SIG-M5 (cell line): Measurements from ENCODE around the gene C5orf63.
"Not testable (repeated sequence)": the region's sequence is repeated elsewhere in the genome, so short reads cannot be mapped to it uniquely, and the experiment has no call there.

Experiments
- DNase-seq: peaks from one replicate; lab custom pipeline; 2025; lab: John Stamatoyannopoulos, UW

Gene C5orf63

DNA sequence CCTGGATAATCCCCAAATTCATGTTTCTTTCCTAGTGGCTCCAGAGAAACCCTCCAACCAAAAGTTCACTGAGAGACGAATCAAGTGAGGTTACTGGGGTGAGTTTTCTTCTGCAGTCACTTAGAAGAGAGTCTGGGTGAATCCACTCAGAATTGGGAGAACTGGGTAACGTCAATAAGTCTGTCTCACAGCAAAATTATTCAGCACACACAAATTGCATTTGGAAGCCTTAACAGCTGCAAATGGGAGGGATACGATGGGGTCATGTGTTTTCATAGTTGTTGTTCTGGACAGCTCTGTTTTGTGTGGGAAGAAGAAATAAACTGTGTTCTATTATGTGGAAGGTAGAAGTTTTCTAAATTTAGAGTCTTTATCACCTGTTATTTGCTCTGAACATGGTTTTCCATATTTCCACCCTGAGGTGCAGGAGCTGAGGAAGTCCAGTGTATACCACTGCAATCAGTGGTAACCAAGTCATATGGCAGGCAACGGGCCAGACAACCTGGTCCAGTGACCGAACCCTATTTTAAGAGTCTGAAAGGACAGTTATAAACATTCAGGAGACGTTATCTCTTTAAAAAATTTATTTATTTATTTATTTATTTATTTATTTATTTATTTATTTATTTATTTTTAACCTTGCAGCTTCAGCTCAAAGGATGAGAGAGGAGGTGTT, 64.9 kb downstream of the C5orf63 start:
- no peak for DNase-seq

DNA sequence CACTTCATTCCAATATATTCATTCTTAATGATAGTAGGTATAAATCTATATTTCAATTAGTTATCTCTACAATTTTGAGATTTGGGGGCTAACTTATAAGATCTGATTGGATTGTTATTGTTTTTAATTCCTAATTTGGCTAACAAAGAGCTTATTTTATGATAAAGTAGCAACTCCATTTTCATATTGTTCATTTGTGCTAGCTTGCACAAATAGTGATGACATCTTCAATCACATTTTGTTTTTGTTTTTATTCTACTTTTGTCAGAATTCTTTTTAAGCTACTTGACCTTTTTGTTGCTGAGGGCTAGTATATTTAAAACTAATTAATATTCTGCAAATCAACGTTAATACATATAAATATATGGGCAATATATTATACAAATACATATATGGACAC, 65.8 kb downstream of the C5orf63 start:
- no peak for DNase-seq

DNA sequence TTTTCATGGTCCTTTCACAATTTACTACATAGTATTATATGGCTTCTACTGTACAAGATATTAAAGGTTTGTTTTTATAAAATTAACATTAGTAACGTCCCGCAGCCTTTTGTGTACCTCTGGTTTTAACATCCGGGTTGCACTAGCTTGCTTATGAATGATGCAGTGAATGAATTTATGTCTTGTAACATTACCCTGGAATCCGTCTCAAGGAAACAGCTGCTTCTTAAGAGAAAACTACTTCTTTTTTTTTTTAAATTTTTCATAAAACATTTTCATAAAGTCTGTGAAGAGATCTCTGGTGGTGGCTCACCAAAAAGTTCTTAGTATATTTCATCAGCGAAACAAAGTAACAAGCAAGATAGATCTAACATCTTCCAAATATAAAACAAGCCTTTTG, 66.6 kb downstream of the C5orf63 start:
- no peak for DNase-seq

DNA sequence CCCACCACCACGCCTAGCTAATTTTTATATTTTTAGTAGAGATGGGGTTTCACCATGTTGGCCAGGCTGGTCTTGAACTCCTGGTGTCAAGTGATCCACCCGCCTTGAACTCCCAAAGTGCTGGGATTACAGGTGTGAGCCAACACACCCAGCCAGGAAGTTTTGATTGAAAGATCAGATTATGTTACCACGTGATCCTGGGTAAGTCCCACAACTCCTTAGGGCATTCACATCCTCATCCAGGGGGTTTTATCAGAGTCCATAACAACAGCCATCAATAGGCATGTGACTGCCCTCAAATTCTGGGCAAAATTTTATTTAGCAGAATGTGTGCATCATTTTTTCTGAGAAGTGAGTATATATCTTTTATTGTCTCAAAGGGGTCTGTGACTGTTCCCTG, 68.0 kb downstream of the C5orf63 start:
- DNase-seq, result not testable (repeated sequence)

DNA sequence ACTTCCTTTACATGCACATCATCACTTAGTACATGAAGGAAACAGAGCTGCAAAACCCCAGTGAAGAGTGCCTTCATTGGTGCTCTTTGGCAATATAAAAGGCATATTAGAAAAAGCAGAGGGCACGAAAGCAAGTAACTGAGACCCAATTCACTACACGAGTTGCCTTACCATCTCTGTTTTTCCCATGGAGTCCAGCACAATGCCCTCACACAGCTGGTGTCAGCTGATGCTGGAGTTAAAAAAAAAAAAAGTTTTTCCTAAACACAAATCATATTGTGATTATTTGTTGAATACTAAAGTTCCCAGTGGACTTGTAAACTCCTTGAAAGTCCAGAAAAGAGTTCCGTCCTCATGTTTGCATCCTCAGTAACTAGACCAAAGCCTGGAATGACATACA, 68.6 kb downstream of the C5orf63 start:
- DNase-seq, result no peak

DNA sequence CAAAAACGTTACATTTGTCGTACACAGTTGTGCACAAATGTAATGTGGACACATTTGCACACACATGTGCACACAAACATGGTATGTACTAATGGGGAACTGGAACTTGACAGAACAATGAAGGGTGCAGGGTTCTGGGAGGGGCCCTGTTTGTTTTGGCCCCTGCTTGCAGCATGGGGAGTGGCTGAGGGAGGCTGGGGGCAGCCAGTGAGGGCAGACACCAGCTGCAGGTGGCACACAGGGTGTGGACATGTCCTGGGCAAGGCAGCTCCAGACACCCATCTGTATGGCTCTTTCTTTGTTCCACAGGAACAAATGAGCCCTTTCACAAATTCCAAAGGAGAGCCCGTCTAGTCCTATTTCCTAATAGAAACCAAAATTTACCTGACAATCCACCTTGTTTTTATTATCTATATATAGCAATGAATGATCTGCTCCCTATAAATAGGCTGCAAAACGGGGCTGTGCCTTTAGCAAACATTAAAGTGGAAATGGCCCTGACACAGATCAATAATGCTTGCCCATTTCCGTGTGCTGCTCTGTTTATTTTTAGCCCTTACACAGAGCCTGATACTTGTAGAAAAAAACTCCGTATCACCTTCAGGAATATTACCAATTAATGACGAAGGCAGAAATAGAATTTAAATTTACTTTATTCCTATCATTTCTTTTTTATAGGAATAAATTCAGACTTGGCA, 69.4 kb downstream of the C5orf63 start:
- no peak for DNase-seq

DNA sequence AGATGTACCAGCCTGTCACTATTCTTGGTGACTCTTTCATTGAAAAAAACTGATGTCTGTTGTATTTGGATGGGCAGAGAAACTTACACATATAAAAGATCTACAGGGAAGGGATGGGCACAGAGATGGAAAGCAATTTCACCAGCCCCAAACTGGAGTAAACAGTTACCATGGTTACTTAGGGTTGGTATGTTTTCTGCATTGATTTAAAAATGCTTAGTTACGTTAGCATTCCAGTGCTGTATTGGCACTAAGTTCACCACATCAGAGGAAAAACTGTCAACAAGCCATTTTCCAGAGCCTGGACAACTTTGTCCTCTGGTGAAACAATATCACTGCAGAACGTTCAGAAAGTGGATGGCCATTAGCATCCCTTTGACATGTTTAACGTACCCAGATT, 70.9 kb downstream of the C5orf63 start:
- no peak for DNase-seq

DNA sequence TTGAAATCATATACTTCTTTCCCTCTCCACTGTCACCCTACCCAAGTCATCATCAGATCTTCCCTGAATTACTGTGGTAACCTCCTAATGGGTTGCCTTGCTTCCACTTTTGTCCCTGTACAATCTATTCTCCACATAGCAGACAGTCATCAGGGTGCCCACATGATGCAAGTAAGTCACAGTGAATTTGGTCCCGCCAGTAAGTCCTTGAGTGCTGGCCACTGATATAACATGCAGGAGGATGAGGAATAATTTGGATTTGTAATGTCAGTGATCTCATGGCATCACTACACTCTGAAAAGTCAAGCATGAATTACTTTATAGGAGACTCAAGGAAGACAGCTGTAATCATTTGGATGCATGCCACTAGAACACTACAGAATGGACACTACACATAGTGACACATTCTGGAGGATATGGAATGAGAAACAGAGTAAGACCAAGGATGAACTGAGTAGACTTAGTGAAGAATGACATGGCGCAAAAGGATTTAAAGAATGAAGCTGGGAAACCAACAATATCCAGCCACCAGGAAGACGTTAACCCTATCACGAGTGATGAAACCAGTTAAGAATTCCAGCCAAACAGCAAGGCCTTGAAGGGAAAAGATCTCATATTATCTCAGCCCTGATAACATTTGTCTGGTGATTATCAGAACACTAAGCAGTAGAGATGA, 71.5 kb downstream of the C5orf63 start:
- DNase-seq, result no peak
